Endothelial cell of umbilical vein (primary cell): ENCODE data around the gene TMEM63B.

Experiments
- CTCF ChIP-seq, 2 donors: IDR thresholded peaks; 1 replicate in 1 of 2; 2 replicates in 1 of 2; pipeline ENCODE4 v1.5.1; 2011; ENCODE audit warnings: low read length in 2 of 2, mild to moderate bottlenecking in 2 of 2, moderate library complexity in 2 of 2, control low read depth in 1 of 2, inconsistent platforms in 1 of 2, low read depth in 1 of 2; ENCODE audit not compliant: insufficient read depth in 1 of 2; ENCODE audit errors: extremely low read depth in 1 of 2
- POLR2A ChIP-seq: IDR thresholded peaks from 2 replicates; pipeline ENCODE4 v1.6.1; 2012; ENCODE audit warnings: low read depth, mild to moderate bottlenecking, control low read depth, low read length

GRCh38 chr6:44105146-44105545 is 22.2 kb upstream of the TMEM63B start:
- TF ChIP-seq CTCF (IDR thresholded peaks at IDR 0.05; ENCODE audit: extremely low read depth in 1 of 2, insufficient read depth in 1 of 2, low read depth in 1 of 2, low read length in 2 of 2) (no peak), POLR2A (no peak)
